ENCODE data around the gene SLC24A3.

SLC24A3 gene

GRCh38 chr20:19212469-19212815 lies at the start of gene SLC24A3:
SLC24A3 (plus strand) TSS chr20:19212642.
- Mint-ChIP-seq H3K4me3 (peak within 1 kb of the TSS; percentile 78), H3K27me3 (ENCODE audit: low read depth, poor library complexity) (peaks cover 76% of the 10 kb centered on the region), H3K27ac (no peak within 1 kb of the TSS), H3K36me3 (ENCODE audit: low read depth) (no peaks in the 10 kb centered on the region), H3K9me3 (no peaks in the 10 kb centered on the region), H3K4me1 (peaks cover 37% of the 10 kb centered on the region)
- no peak for TF ChIP-seq CTCF (IDR thresholded peaks at IDR 0.05)
- peak; percentile 72 for DNase-seq

GRCh38 chr20:19170148-19170547 lies 42.3 kb upstream of the SLC24A3 start:
- Mint-ChIP-seq H3K4me1 (no peaks in the 10 kb centered on the region), H3K36me3 (ENCODE audit: low read depth) (no peaks in the 10 kb centered on the region), H3K9me3 (peaks cover 33% of the 10 kb centered on the region), H3K4me3 (no peak overlapping the region), H3K27ac (no peak overlapping the region), H3K27me3 (ENCODE audit: low read depth, poor library complexity) (peaks cover 14% of the 10 kb centered on the region)
- no peak for TF ChIP-seq CTCF (IDR thresholded peaks at IDR 0.05)
- no peak for DNase-seq

- Mint-ChIP-seq H3K4me3 (no peak overlapping the region), H3K4me1 (peaks cover 16% of the 10 kb centered on the region), H3K27me3 (ENCODE audit: low read depth, poor library complexity) (peaks cover 14% of the 10 kb centered on the region), H3K36me3 (ENCODE audit: low read depth) (no peaks in the 10 kb centered on the region), H3K27ac (no peak overlapping the region), H3K9me3 (peaks cover 23% of the 10 kb centered on the region)
- DNase-seq, result no peak
- TF ChIP-seq CTCF (IDR thresholded peaks at IDR 0.05), result no peak
These were observed 39.8 kb upstream of the SLC24A3 start for GRCh38 chr20:19172637-19173036.

GRCh38 chr20:19176470-19177052 lies 35.9 kb upstream of the SLC24A3 start:
- Mint-ChIP-seq H3K27ac (no peak overlapping the region), H3K36me3 (ENCODE audit: low read depth) (no peaks in the 10 kb centered on the region), H3K4me3 (no peak overlapping the region), H3K9me3 (peaks cover 5% of the 10 kb centered on the region), H3K27me3 (ENCODE audit: low read depth, poor library complexity) (peaks cover 9% of the 10 kb centered on the region), H3K4me1 (peaks cover 18% of the 10 kb centered on the region)
- TF ChIP-seq CTCF (IDR thresholded peaks at IDR 0.05), result no peak
- peak; percentile 1 for DNase-seq

- Mint-ChIP-seq H3K27ac (no peak overlapping the region), H3K36me3 (ENCODE audit: low read depth) (no peaks in the 10 kb centered on the region), H3K9me3 (peaks cover 5% of the 10 kb centered on the region), H3K4me3 (no peak overlapping the region), H3K27me3 (ENCODE audit: low read depth, poor library complexity) (peaks cover 5% of the 10 kb centered on the region), H3K4me1 (peaks cover 9% of the 10 kb centered on the region)
- DNase-seq, result no peak
- no peak for TF ChIP-seq CTCF (IDR thresholded peaks at IDR 0.05)
These were observed 30.9 kb upstream of the SLC24A3 start for GRCh38 chr20:19181552-19181951.

GRCh38 chr20:19185083-19185482 lies 27.4 kb upstream of the SLC24A3 start:
- no peak overlapping the region for H3K27ac Mint-ChIP-seq
- H3K9me3 Mint-ChIP-seq, result peaks cover 20% of the 10 kb centered on the region
- no peak for DNase-seq
- H3K4me3 Mint-ChIP-seq, result no peak overlapping the region
- H3K36me3 Mint-ChIP-seq (ENCODE audit: low read depth), result no peaks in the 10 kb centered on the region
- peaks cover 3% of the 10 kb centered on the region for H3K27me3 Mint-ChIP-seq (ENCODE audit: low read depth, poor library complexity)
- no peak for TF ChIP-seq CTCF (IDR thresholded peaks at IDR 0.05)
- no peaks in the 10 kb centered on the region for H3K4me1 Mint-ChIP-seq
